Measurements from ENCODE around the gene EDEM2. TPM values are rescaled to one million over a fixed set of nuclear protein-coding genes. Genes with fewer than 3 reads are reported as not detected.

The EDEM2 gene
- polyA plus RNA-seq, 3 donors = 39.5 to 86.1 (median 75.6) TPM

DNA sequence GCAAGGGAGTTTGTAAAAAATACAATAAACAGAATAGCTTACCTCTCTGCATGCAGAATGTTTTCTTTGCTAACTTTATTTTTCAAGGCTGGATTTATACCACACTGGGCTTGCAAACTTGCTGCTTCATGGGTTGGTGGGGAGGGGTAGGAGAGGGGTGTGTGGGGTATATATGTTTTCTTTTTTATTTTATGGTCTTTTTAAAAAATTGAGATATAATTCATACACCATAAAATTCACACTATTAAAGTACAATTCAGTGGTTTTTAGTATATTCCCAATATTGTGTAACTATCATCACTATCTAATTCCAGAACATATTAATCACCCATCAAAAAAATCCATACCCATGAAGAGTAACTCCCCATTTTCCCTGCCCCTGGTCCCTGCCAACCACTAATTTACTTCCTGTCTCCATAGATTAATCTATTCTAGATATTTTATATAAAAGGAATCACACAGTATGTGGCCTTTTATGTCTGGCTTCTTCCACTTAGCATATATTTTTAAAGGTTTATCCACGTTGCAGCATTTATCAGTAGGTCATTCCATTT, 40.2 kb downstream of the EDEM2 start:
- intact Hi-C loops (cut with micrococcal nuclease) = no loop called here
- Histone ChIP-seq H3K27ac (ENCODE audit: low read depth in 1 of 2, low read length in 2 of 2) (no peak overlapping the region), H3K9ac (ENCODE audit: insufficient read depth, low read length, poor library complexity, severe bottlenecking) (no peak overlapping the region), H2AFZ (ENCODE audit: insufficient read depth, low read depth, low read length, poor library complexity, severe bottlenecking) (no peak overlapping the region), H3K4me3 (replicated peaks in 1 of 3; ENCODE audit: low read depth in 2 of 3, low read length in 3 of 3) (no peak overlapping the region), H4K20me1 (ENCODE audit: insufficient read depth, low read length) (no peaks in the 10 kb centered on the region), H3K79me2 (ENCODE audit: insufficient read depth, low read length) (no peaks in the 10 kb centered on the region), H3K4me2 (replicated peaks; ENCODE audit: extremely low read depth, low read length, poor library complexity, severe bottlenecking) (no peak overlapping the region), H3K27me3 (ENCODE audit: control insufficient read depth in 2 of 2, insufficient read depth in 2 of 2, low read length in 2 of 2) (no peaks in the 10 kb centered on the region), H3K9me3 (replicated peaks in 1 of 2; ENCODE audit: control insufficient read depth in 1 of 2, insufficient read depth in 1 of 2, low read length in 2 of 2) (no peaks in the 10 kb centered on the region), H3K4me1 (ENCODE audit: control insufficient read depth in 1 of 2, insufficient read depth in 2 of 2, low read length in 2 of 2) (no peaks in the 10 kb centered on the region), H3K36me3 (replicated peaks in 1 of 2; ENCODE audit: control insufficient read depth in 1 of 2, insufficient read depth in 2 of 2, low read length in 2 of 2) (no peaks in the 10 kb centered on the region)
- no peak for DNase-seq
- H3K9me3 Mint-ChIP-seq = no peaks in the 10 kb centered on the region
- no peak overlapping the region for H3K4me3 Mint-ChIP-seq
- peaks cover 0 to 2% (median 0%) of the 10 kb centered on the region in 3 donors for H3K27me3 Mint-ChIP-seq (ENCODE audit: low read depth in 3 of 3)
- WGBS (ENCODE audit: insufficient coverage) = no CpG with 5 or more reads among the region's 1 CpG
- peaks cover 25 to 32% of the 10 kb centered on the region in 2 donors for H3K36me3 Mint-ChIP-seq
- no peak overlapping the region for H3K27ac Mint-ChIP-seq
- TF ChIP-seq, protein P1, sequence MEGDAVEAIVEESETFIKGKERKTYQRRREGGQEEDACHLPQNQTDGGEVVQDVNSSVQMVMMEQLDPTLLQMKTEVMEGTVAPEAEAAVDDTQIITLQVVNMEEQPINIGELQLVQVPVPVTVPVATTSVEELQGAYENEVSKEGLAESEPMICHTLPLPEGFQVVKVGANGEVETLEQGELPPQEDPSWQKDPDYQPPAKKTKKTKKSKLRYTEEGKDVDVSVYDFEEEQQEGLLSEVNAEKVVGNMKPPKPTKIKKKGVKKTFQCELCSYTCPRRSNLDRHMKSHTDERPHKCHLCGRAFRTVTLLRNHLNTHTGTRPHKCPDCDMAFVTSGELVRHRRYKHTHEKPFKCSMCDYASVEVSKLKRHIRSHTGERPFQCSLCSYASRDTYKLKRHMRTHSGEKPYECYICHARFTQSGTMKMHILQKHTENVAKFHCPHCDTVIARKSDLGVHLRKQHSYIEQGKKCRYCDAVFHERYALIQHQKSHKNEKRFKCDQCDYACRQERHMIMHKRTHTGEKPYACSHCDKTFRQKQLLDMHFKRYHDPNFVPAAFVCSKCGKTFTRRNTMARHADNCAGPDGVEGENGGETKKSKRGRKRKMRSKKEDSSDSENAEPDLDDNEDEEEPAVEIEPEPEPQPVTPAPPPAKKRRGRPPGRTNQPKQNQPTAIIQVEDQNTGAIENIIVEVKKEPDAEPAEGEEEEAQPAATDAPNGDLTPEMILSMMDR (IDR thresholded peaks at IDR 0.05) = no peak
- peaks cover 15% of the 10 kb centered on the region for H3K4me1 Mint-ChIP-seq

DNA sequence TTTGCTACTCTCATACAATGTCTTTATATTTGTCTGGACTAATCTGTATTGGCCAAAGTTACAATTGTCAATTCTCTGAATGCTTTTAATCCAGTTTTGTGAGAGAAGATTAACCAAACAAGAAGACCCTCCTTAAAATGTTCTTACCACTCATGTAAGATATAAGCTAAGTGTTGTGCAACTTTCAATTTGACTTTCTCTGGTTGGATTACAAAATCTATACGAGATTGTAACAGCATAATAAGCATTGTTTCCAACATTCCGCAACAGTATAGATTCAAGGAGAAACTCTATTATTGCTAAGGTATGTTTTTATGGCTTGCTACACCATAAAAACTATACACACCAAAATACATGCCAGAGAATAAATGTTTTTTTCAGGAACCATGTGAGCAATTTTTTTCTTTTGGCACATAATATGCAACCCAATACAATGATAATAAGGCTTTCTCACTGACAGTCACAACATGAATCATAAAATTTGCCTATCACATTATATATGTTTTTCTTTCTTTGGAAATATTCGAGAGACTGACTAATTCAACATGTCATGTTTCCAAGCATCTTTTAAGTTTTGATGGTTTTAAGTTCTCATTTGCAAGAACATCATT, 42.3 kb downstream of the EDEM2 start:
- H3K36me3 ChIP-seq (replicated peaks in 1 of 2; ENCODE audit: control insufficient read depth in 1 of 2, insufficient read depth in 2 of 2, low read length in 2 of 2) = no peaks in the 10 kb centered on the region
- H3K27ac Mint-ChIP-seq = no peak overlapping the region
- H3K4me3 Mint-ChIP-seq = no peak overlapping the region
- H3K4me2 ChIP-seq (replicated peaks; ENCODE audit: extremely low read depth, low read length, poor library complexity, severe bottlenecking) = no peak overlapping the region
- H3K4me1 Mint-ChIP-seq = peaks cover 5% of the 10 kb centered on the region
- H3K4me1 ChIP-seq (ENCODE audit: control insufficient read depth in 1 of 2, insufficient read depth in 2 of 2, low read length in 2 of 2) = no peaks in the 10 kb centered on the region
- H2AFZ ChIP-seq (ENCODE audit: insufficient read depth, low read depth, low read length, poor library complexity, severe bottlenecking) = no peak overlapping the region
- no peaks in the 10 kb centered on the region for H3K27me3 ChIP-seq (ENCODE audit: control insufficient read depth in 2 of 2, insufficient read depth in 2 of 2, low read length in 2 of 2)
- no peaks in the 10 kb centered on the region for H3K9me3 Mint-ChIP-seq
- H3K27me3 Mint-ChIP-seq (ENCODE audit: low read depth in 3 of 3) = peaks cover 0 to 2% (median 0%) of the 10 kb centered on the region in 3 donors
- DNase-seq = no peak
- intact Hi-C loops (cut with micrococcal nuclease) = no loop called here
- no peaks in the 10 kb centered on the region for H3K79me2 ChIP-seq (ENCODE audit: insufficient read depth, low read length)
- WGBS (ENCODE audit: insufficient coverage) = no CpG with 5 or more reads among the region's 3 CpGs
- peaks cover 9 to 16% of the 10 kb centered on the region in 2 donors for H3K36me3 Mint-ChIP-seq
- no peaks in the 10 kb centered on the region for H3K9me3 ChIP-seq (replicated peaks in 1 of 2; ENCODE audit: control insufficient read depth in 1 of 2, insufficient read depth in 1 of 2, low read length in 2 of 2)
- H3K4me3 ChIP-seq (replicated peaks in 1 of 3; ENCODE audit: low read depth in 2 of 3, low read length in 3 of 3) = no peak overlapping the region
- H3K9ac ChIP-seq (ENCODE audit: insufficient read depth, low read length, poor library complexity, severe bottlenecking) = no peak overlapping the region
- TF ChIP-seq, protein P1 (IDR thresholded peaks at IDR 0.05) = no peak
- no peak overlapping the region for H3K27ac ChIP-seq (ENCODE audit: low read depth in 1 of 2, low read length in 2 of 2)
- no peaks in the 10 kb centered on the region for H4K20me1 ChIP-seq (ENCODE audit: insufficient read depth, low read length)

Measured in CD14-positive monocyte (primary cell).